ENCODE results near the gene SELE.
"Not testable (repeated sequence)": the region's sequence is repeated elsewhere in the genome, so short reads cannot be mapped to it uniquely, and the experiment has no call there.

DNA sequence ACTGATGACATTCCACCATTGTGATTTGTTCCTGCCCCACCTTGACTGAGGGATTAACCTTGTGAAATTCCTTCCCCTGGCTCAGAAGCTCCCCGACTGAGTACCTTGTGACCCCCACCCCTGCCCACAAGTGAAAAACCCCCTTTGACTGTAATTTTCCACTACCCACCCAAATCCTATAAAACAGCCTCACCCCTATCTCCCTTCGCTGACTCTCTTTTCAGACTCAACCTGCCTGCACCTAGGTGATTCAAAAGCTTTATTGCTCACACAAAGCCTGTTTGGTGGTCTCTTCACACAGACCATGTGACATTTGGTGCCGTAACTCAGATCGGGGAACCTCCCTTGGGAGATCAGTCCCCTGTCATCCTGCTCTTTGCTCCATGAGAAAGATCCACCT lies 50.7 kb downstream of the SELE start:
- not testable (repeated sequence) for TF ChIP-seq CTCF, POLR2A, EP300 (IDR thresholded peaks at IDR 0.05)

Measured in ovary (tissue), 3 donors.